GM12878 (cell line): ENCODE results near the gene GIT1. TPM values are rescaled to one million over a fixed set of nuclear protein-coding genes. Genes with fewer than 3 reads are reported as not detected.

ENCODE experiments used
- FOS ChIP-seq: IDR thresholded peaks from 3 replicates; pipeline ENCODE4 v1.6.1; 2011; ENCODE audit warnings: borderline replicate concordance; ENCODE audit not compliant: insufficient read length; ENCODE audit errors: extremely low read depth
- IRF4 ChIP-seq: IDR thresholded peaks from 2 replicates; pipeline ENCODE4 v1.6.1; 2011; ENCODE audit warnings: low read depth, low read length
- KAT2A ChIP-seq: conservative IDR thresholded peaks from 2 replicates; pipeline ENCODE4 v1.6.1; 2011; ENCODE audit warnings: low read depth, low read length; ENCODE audit not compliant: control insufficient read depth
- SREBF2 ChIP-seq: IDR thresholded peaks from 2 replicates; pipeline ENCODE4 v1.6.1; 2012; ENCODE audit warnings: mild to moderate bottlenecking, low read length
- SUPT20H ChIP-seq: IDR thresholded peaks from 2 replicates; pipeline ENCODE4 v1.6.1; 2011; ENCODE audit warnings: low read depth, mild to moderate bottlenecking, low read length, moderate library complexity, borderline replicate concordance; ENCODE audit not compliant: control insufficient read depth
- ZNF24 ChIP-seq: fragments of 450-650 bp; IDR thresholded peaks from 2 replicates; pipeline ENCODE4 v1.6.1; 2017; ENCODE audit warnings: antibody characterized with exemption, mild to moderate bottlenecking
- polyA plus RNA-seq, 11 experiments: library from polyadenylated mRNA; depleted of rRNA in 4 of 11; unstranded in 6 of 11; stranded (reverse) in 5 of 11; fragments of >200 nt; fragmentation: Nextera tagmentation in 4 of 11; fragmentation: Illumina TruSeq in 1 of 11; extraction: Ambion mirVana in 4 of 11; extraction: Trizol in 1 of 11; gene quantifications; 1 replicate in 1 of 11; 2 replicates in 10 of 11; pipeline versions ENCODE4 v1.2.1 to v1.2.3, GENCODE V29; 2011 to 2016; ENCODE audit warnings: inconsistent platforms in 2 of 11, missing spikeins in 2 of 11, low read depth in 1 of 11
- total RNA-seq, 4 experiments: library from RNA; depleted of rRNA in 3 of 4; stranded (reverse); fragments of >200 nt in 3 of 4; fragmentation: Illumina TruSeq in 1 of 4; extraction: Trizol in 1 of 4; gene quantifications; 2 replicates each; pipeline versions ENCODE4 v1.2.1 to v1.2.3, GENCODE V29; 2013 to 2021
- TF ChIP-seq, protein P1 (sequence below): fragments of 450-650 bp; formaldehyde crosslinking; IDR thresholded peaks from 2 replicates; pipeline ENCODE4 v1.4.0; 2020; ENCODE audit warnings: mild to moderate bottlenecking, moderate library complexity
- TF ChIP-seq, protein P2 (sequence below): IDR thresholded peaks from 2 replicates; pipeline ENCODE4 v1.6.1; 2011; ENCODE audit warnings: low read depth, mild to moderate bottlenecking, low read length, moderate library complexity, borderline replicate concordance; ENCODE audit errors: extremely low read depth
- TF ChIP-seq, protein P3 (sequence below), 3 experiments: IDR thresholded peaks in 2 of 3; conservative IDR thresholded peaks in 1 of 3; 2 replicates each; pipeline ENCODE4 v1.5.1; 2011; ENCODE audit warnings: low read depth in 3 of 3, low read length in 3 of 3, mild to moderate bottlenecking in 3 of 3, control low read depth in 2 of 3, moderate library complexity in 2 of 3, inconsistent platforms in 1 of 3, mixed read lengths in 1 of 3; ENCODE audit not compliant: control insufficient read depth in 2 of 3, insufficient read depth in 1 of 3; ENCODE audit errors: extremely low read depth in 1 of 3
- TF ChIP-seq, protein P4 (sequence below): fragments of 450-650 bp; IDR thresholded peaks from 2 replicates; pipeline ENCODE4 v1.6.1; 2017; ENCODE audit warnings: low read depth, mild to moderate bottlenecking, moderate library complexity
- TF ChIP-seq, protein P5 (sequence below): fragments of 450-650 bp; IDR thresholded peaks from 2 replicates; pipeline ENCODE4 v1.6.1; 2017; ENCODE audit warnings: antibody characterized with exemption, mild to moderate bottlenecking, moderate library complexity
- TF ChIP-seq, protein P6 (sequence below): IDR thresholded peaks from 2 replicates; pipeline ENCODE4 v1.6.1; 2011; ENCODE audit warnings: borderline replicate concordance, low read depth, mild to moderate bottlenecking, moderate library complexity, mixed read lengths, low read length; ENCODE audit not compliant: insufficient read depth; ENCODE audit errors: extremely low read length
- TF ChIP-seq, protein P7 (sequence below): IDR thresholded peaks from 2 replicates; pipeline ENCODE4 v1.6.1; 2011; ENCODE audit warnings: mild to moderate bottlenecking, low read depth, low read length, moderate library complexity; ENCODE audit not compliant: insufficient replicate concordance

Gene GIT1
- total and polyA plus RNA-seq, 10 of the 15 experiments (the other 5 are each of a cell fraction or from before 2014, with no cell fraction given): 0.24 to 45.3 (median 20.9) TPM

DNA sequence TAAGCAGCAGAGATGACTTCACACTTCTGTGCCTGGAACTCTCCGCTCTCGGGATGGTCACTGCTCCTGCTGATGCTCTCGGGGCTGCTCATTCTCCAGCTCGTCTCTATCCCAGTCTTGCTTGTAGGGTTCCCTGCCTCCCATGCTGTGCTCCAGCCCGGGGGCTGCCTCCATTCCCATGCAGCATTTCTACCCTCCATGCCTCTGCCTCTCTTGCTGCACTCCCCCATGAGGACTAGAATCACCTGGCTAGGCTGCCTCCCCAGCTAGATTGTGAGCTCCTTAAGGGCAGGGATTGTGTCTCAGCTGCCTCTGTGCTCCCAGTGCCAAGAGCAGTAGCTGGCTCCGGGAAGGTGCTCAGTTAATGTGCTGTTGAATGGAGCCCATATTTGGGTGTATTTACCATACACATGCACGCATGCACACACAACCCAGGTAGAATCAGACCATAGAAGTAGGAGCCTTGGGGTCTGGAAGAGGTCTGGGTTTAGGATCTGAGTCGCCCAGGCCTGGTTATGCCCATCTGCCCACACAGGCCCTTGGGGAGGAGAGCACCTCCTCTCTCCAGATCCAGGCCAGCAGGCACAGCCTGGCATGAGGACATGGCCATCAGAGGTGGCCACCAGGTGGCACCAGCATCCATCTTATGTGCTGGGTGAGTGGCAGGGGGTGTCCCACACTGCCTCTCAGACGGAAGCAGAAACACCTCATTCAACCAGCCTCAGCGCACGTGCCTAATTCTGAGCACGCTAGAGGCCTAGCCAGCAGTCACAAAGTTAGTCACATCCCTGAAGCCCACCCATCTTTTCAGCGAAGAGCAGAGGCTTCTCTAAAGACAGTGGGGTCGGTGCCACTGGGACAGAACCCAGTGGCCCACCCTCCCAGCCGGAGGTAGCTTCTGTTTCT is 9.3 kb downstream of the GIT1 start (continued):
- TF ChIP-seq, protein P1, sequence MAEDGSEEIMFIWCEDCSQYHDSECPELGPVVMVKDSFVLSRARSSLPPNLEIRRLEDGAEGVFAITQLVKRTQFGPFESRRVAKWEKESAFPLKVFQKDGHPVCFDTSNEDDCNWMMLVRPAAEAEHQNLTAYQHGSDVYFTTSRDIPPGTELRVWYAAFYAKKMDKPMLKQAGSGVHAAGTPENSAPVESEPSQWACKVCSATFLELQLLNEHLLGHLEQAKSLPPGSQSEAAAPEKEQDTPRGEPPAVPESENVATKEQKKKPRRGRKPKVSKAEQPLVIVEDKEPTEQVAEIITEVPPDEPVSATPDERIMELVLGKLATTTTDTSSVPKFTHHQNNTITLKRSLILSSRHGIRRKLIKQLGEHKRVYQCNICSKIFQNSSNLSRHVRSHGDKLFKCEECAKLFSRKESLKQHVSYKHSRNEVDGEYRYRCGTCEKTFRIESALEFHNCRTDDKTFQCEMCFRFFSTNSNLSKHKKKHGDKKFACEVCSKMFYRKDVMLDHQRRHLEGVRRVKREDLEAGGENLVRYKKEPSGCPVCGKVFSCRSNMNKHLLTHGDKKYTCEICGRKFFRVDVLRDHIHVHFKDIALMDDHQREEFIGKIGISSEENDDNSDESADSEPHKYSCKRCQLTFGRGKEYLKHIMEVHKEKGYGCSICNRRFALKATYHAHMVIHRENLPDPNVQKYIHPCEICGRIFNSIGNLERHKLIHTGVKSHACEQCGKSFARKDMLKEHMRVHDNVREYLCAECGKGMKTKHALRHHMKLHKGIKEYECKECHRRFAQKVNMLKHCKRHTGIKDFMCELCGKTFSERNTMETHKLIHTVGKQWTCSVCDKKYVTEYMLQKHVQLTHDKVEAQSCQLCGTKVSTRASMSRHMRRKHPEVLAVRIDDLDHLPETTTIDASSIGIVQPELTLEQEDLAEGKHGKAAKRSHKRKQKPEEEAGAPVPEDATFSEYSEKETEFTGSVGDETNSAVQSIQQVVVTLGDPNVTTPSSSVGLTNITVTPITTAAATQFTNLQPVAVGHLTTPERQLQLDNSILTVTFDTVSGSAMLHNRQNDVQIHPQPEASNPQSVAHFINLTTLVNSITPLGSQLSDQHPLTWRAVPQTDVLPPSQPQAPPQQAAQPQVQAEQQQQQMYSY (CRISPR knock-in tag): no peak
- TF ChIP-seq, protein P2, sequence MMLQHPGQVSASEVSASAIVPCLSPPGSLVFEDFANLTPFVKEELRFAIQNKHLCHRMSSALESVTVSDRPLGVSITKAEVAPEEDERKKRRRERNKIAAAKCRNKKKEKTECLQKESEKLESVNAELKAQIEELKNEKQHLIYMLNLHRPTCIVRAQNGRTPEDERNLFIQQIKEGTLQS: no peak
- no peak for TF ChIP-seq SUPT20H
- TF ChIP-seq, protein P3, sequence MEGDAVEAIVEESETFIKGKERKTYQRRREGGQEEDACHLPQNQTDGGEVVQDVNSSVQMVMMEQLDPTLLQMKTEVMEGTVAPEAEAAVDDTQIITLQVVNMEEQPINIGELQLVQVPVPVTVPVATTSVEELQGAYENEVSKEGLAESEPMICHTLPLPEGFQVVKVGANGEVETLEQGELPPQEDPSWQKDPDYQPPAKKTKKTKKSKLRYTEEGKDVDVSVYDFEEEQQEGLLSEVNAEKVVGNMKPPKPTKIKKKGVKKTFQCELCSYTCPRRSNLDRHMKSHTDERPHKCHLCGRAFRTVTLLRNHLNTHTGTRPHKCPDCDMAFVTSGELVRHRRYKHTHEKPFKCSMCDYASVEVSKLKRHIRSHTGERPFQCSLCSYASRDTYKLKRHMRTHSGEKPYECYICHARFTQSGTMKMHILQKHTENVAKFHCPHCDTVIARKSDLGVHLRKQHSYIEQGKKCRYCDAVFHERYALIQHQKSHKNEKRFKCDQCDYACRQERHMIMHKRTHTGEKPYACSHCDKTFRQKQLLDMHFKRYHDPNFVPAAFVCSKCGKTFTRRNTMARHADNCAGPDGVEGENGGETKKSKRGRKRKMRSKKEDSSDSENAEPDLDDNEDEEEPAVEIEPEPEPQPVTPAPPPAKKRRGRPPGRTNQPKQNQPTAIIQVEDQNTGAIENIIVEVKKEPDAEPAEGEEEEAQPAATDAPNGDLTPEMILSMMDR (IDR thresholded peaks at IDR 0.05 in 2 of 3, conservative IDR thresholded peaks at IDR 0.05 in 1 of 3; ENCODE audit: control insufficient read depth in 2 of 3, extremely low read depth in 1 of 3, insufficient read depth in 1 of 3, low read depth in 3 of 3, low read length in 3 of 3): peak; percentile 82 to 93 (median 89)
- TF ChIP-seq, protein P4, sequence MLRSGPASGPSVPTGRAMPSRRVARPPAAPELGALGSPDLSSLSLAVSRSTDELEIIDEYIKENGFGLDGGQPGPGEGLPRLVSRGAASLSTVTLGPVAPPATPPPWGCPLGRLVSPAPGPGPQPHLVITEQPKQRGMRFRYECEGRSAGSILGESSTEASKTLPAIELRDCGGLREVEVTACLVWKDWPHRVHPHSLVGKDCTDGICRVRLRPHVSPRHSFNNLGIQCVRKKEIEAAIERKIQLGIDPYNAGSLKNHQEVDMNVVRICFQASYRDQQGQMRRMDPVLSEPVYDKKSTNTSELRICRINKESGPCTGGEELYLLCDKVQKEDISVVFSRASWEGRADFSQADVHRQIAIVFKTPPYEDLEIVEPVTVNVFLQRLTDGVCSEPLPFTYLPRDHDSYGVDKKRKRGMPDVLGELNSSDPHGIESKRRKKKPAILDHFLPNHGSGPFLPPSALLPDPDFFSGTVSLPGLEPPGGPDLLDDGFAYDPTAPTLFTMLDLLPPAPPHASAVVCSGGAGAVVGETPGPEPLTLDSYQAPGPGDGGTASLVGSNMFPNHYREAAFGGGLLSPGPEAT: peak; percentile 46; the same call in 1 of the 2 replicates
- TF ChIP-seq SREBF2: no peak
- TF ChIP-seq, protein P5, sequence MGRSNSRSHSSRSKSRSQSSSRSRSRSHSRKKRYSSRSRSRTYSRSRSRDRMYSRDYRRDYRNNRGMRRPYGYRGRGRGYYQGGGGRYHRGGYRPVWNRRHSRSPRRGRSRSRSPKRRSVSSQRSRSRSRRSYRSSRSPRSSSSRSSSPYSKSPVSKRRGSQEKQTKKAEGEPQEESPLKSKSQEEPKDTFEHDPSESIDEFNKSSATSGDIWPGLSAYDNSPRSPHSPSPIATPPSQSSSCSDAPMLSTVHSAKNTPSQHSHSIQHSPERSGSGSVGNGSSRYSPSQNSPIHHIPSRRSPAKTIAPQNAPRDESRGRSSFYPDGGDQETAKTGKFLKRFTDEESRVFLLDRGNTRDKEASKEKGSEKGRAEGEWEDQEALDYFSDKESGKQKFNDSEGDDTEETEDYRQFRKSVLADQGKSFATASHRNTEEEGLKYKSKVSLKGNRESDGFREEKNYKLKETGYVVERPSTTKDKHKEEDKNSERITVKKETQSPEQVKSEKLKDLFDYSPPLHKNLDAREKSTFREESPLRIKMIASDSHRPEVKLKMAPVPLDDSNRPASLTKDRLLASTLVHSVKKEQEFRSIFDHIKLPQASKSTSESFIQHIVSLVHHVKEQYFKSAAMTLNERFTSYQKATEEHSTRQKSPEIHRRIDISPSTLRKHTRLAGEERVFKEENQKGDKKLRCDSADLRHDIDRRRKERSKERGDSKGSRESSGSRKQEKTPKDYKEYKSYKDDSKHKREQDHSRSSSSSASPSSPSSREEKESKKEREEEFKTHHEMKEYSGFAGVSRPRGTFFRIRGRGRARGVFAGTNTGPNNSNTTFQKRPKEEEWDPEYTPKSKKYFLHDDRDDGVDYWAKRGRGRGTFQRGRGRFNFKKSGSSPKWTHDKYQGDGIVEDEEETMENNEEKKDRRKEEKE: no peak
- no peak for TF ChIP-seq FOS
- TF ChIP-seq, protein P6, sequence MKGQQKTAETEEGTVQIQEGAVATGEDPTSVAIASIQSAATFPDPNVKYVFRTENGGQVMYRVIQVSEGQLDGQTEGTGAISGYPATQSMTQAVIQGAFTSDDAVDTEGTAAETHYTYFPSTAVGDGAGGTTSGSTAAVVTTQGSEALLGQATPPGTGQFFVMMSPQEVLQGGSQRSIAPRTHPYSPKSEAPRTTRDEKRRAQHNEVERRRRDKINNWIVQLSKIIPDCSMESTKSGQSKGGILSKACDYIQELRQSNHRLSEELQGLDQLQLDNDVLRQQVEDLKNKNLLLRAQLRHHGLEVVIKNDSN: peak; percentile 66
- TF ChIP-seq, protein P7, sequence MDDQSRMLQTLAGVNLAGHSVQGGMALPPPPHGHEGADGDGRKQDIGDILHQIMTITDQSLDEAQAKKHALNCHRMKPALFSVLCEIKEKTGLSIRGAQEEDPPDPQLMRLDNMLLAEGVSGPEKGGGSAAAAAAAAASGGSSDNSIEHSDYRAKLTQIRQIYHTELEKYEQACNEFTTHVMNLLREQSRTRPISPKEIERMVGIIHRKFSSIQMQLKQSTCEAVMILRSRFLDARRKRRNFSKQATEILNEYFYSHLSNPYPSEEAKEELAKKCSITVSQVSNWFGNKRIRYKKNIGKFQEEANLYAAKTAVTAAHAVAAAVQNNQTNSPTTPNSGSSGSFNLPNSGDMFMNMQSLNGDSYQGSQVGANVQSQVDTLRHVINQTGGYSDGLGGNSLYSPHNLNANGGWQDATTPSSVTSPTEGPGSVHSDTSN: peak; percentile 89
- TF ChIP-seq IRF4: peak; percentile 75
- TF ChIP-seq KAT2A: no peak
- no peak for TF ChIP-seq ZNF24
